Endothelial cell of umbilical vein (primary cell): ENCODE measurements around the gene TXNDC17. TPM values are rescaled to one million over a fixed set of nuclear protein-coding genes. Genes with fewer than 3 reads are reported as not detected.

Experiments used
- BruUV-seq: library from RNA; stranded (reverse); fragments of 400-500 nt; replicated peaks from 2 replicates; lab custom pipeline; 2021; lab: Mats Ljungman, UMichigan
- CTCF ChIA-PET: fragments of 300-600, 350-600 bp; sonication (Branson Sonifier 250); formaldehyde crosslinking; loops from one replicate; lab custom pipeline; 2021; ENCODE audit warnings: antibody characterized with exemption, inconsistent platforms; lab: Charles Lee
- POLR2A ChIA-PET: fragments of 300-600, 350-600 bp; sonication (Branson Sonifier 250); formaldehyde crosslinking; loops from one replicate; lab custom pipeline; 2021; ENCODE audit warnings: antibody characterized with exemption, inconsistent platforms; lab: Charles Lee
- DNase-seq: peaks from one replicate; pipeline ENCODE4 v3.0.0-alpha.2; 2011; ENCODE audit warnings: low read depth, low spot score
- FAIRE-seq: peaks from 2 replicates; lab custom pipeline; 2011; peaks lifted over from hg19 to GRCh38; lab: Jason Lieb, UNC
- H2AFZ ChIP-seq: 2 replicates; pipeline ENCODE4 v1.6.0; 2012; ENCODE audit warnings: low read depth, low read length, control low read depth, inconsistent platforms
- H3K27ac ChIP-seq: 2 replicates; pipeline ENCODE4 v1.5.1; 2011; ENCODE audit warnings: low read depth, mild to moderate bottlenecking, control low read depth, low read length, moderate library complexity; ENCODE audit not compliant: insufficient read depth
- H3K27me3 ChIP-seq, 2 experiments: 2 replicates each; pipeline versions ENCODE4 v1.6.0 to v1.6.1; 2011; ENCODE audit warnings: low read length in 2 of 2, mixed read lengths in 1 of 2; ENCODE audit not compliant: control insufficient read depth in 2 of 2, insufficient read depth in 2 of 2
- H3K36me3 ChIP-seq, 2 experiments: 2 replicates in 1 of 2; 3 replicates in 1 of 2; pipeline ENCODE4 v1.5.1; 2011; ENCODE audit warnings: low read length in 2 of 2, mild to moderate bottlenecking in 1 of 2, moderate library complexity in 1 of 2; ENCODE audit not compliant: control insufficient read depth in 2 of 2, insufficient read depth in 2 of 2; ENCODE audit errors: extremely low read depth in 1 of 2
- H3K4me1 ChIP-seq: 3 replicates; pipeline ENCODE4 v1.5.1; 2011; ENCODE audit warnings: mild to moderate bottlenecking, low read length; ENCODE audit not compliant: control insufficient read depth, insufficient read depth; ENCODE audit errors: extremely low read depth
- H3K4me2 ChIP-seq: 2 replicates; pipeline ENCODE4 v1.6.1; 2011; ENCODE audit warnings: low read length, control low read depth, mixed read lengths; ENCODE audit not compliant: insufficient read depth
- H3K4me3 ChIP-seq, 3 experiments: fragments of 200-600 bp in 1 of 3; sonication (generic), shearing (Covaris generic) in 1 of 3; replicated peaks in 1 of 3; 2 replicates each; pipeline ENCODE4 v1.5.1; 2011 to 2016; ENCODE audit warnings: control low read depth in 3 of 3, low read length in 3 of 3, mild to moderate bottlenecking in 2 of 3, inconsistent platforms in 1 of 3, low read depth in 1 of 3, moderate library complexity in 1 of 3; ENCODE audit not compliant: insufficient read depth in 1 of 3
- H3K79me2 ChIP-seq: 2 replicates; pipeline ENCODE4 v1.6.0; 2012; ENCODE audit warnings: low read length, inconsistent platforms; ENCODE audit not compliant: control insufficient read depth, insufficient read depth
- H3K9ac ChIP-seq: replicated peaks from 2 replicates; pipeline ENCODE3; 2011; ENCODE audit warnings: low read length, control low read depth; ENCODE audit not compliant: insufficient read depth; ENCODE audit errors: extremely low read depth
- H3K9me1 ChIP-seq: replicated peaks from 3 replicates; pipeline ENCODE4 v1.6.0; 2011; ENCODE audit warnings: mild to moderate bottlenecking, low read length; ENCODE audit not compliant: control insufficient read depth, insufficient read depth; ENCODE audit errors: extremely low read depth
- H3K9me3 ChIP-seq: replicated peaks from 2 replicates; pipeline ENCODE4 v1.5.1; 2012; ENCODE audit warnings: low read length, inconsistent platforms; ENCODE audit not compliant: control insufficient read depth, insufficient read depth
- H4K20me1 ChIP-seq: replicated peaks from 2 replicates; pipeline ENCODE3; 2011; ENCODE audit warnings: mild to moderate bottlenecking, low read length; ENCODE audit not compliant: control insufficient read depth, insufficient read depth; ENCODE audit errors: extremely low read depth
- CTCF ChIP-seq, 2 donors: IDR thresholded peaks; 1 replicate in 1 of 2; 2 replicates in 1 of 2; pipeline ENCODE4 v1.5.1; 2011; ENCODE audit warnings: low read length in 2 of 2, mild to moderate bottlenecking in 2 of 2, moderate library complexity in 2 of 2, control low read depth in 1 of 2, inconsistent platforms in 1 of 2, low read depth in 1 of 2; ENCODE audit not compliant: insufficient read depth in 1 of 2; ENCODE audit errors: extremely low read depth in 1 of 2
- EZH2 ChIP-seq: IDR thresholded peaks from 2 replicates; pipeline ENCODE4 v1.6.1; 2012; ENCODE audit warnings: borderline replicate concordance, low read depth, mild to moderate bottlenecking, moderate library complexity, low read length, inconsistent platforms; ENCODE audit not compliant: severe bottlenecking
- FOS ChIP-seq: IDR thresholded peaks from 2 replicates; pipeline ENCODE4 v1.6.1; 2011; ENCODE audit warnings: mild to moderate bottlenecking, low read length, moderate library complexity, borderline replicate concordance; ENCODE audit not compliant: insufficient read depth
- GATA2 ChIP-seq: IDR thresholded peaks from 2 replicates; pipeline ENCODE4 v1.7.0; 2011; ENCODE audit warnings: low read depth, mild to moderate bottlenecking, moderate library complexity, mixed read lengths, low read length; ENCODE audit not compliant: insufficient read length, insufficient read depth
- JUN ChIP-seq: IDR thresholded peaks from 2 replicates; pipeline ENCODE4 v1.6.1; 2011; ENCODE audit warnings: borderline replicate concordance, low read depth; ENCODE audit not compliant: insufficient read length, insufficient read depth
- MAX ChIP-seq: IDR thresholded peaks from 2 replicates; pipeline ENCODE4 v1.6.1; 2011; ENCODE audit not compliant: insufficient read depth, insufficient read length
- MYC ChIP-seq: IDR thresholded peaks from one replicate; pipeline ENCODE4 v1.6.1; 2011; ENCODE audit warnings: mild to moderate bottlenecking, low read depth, low read length
- POLR2A ChIP-seq: IDR thresholded peaks from 2 replicates; pipeline ENCODE4 v1.6.1; 2012; ENCODE audit warnings: low read depth, mild to moderate bottlenecking, control low read depth, low read length
- POLR2AphosphoS5 ChIP-seq: IDR thresholded peaks from 2 replicates; pipeline ENCODE4 v1.6.1; 2012; ENCODE audit warnings: low read depth, mild to moderate bottlenecking, control low read depth, low read length, moderate library complexity; ENCODE audit not compliant: insufficient read depth
- dilution Hi-C: fragments of 300-500 bp; cut with MboI; formaldehyde crosslinking; loops from one replicate; pipeline ENCODE4 v1.15.0; 2019; ENCODE audit warnings: low sequenced_read_pairs; ENCODE audit not compliant: extremely low pct_ligation_motif_present
- intact Hi-C: fragments of 100-400 bp; cut with micrococcal nuclease; formaldehyde crosslinking; loops from one replicate; pipeline ENCODE4 v1.10.0; 2022
- polyA plus RNA-seq, 4 experiments: library from polyadenylated mRNA; depleted of rRNA in 3 of 4; stranded (reverse) in 3 of 4; unstranded in 1 of 4; fragments of >200 nt; gene quantifications; 2 replicates each; pipeline versions ENCODE4 v1.2.1 to v1.2.3, GENCODE V29; 2011 to 2012; ENCODE audit warnings: missing spikeins in 1 of 4
- total RNA-seq: library from RNA; stranded (reverse); gene quantifications from 2 replicates; pipeline ENCODE4 v1.2.3, GENCODE V29; 2021

TXNDC17 gene
- total and polyA plus RNA-seq, 2 donors (not counting 3 experiments of a cell fraction or from before 2014, with no cell fraction given): 101 to 297 TPM

GRCh38 chr17:6638046-6638908 lies 2.6 kb upstream of the TXNDC17 start:
- no peaks in the 10 kb centered on the region for H4K20me1 ChIP-seq
- H3K4me3 ChIP-seq: no peak overlapping the region
- intact Hi-C loops: no loop called here
- ChIA-PET POLR2A (no interaction called here), CTCF (interaction anchor here (5.2 kb wide), 1 partner anchor 165 kb away, joined by 38 read pairs; no protein-coding TSS in a partner anchor)
- H3K36me3 ChIP-seq: peaks cover under 1 to 2% of the 10 kb centered on the region in 2 experiments
- H2AFZ ChIP-seq: no peak overlapping the region
- no peak overlapping the region for H3K4me2 ChIP-seq
- no TSS peak for BruUV-seq
- DNase-seq: no peak
- dilution Hi-C loops: no loop called here
- no peak for TF ChIP-seq MAX
- H3K4me1 ChIP-seq: peaks cover 15% of the 10 kb centered on the region
- no peak for FAIRE-seq
- no peaks in the 10 kb centered on the region for H3K9me3 ChIP-seq
- no peaks in the 10 kb centered on the region for H3K27me3 ChIP-seq
- H3K79me2 ChIP-seq: peaks cover 29% of the 10 kb centered on the region
- H3K9me1 ChIP-seq: no peaks in the 10 kb centered on the region
- H3K9ac ChIP-seq: no peak overlapping the region
- no peak overlapping the region for H3K27ac ChIP-seq

- Histone ChIP-seq H3K27me3 (no peaks in the 10 kb centered on the region), H3K79me2 (peaks cover 29% of the 10 kb centered on the region), H4K20me1 (no peaks in the 10 kb centered on the region), H3K4me2 (peak overlapping the region; percentile 91), H3K4me1 (peaks cover 15% of the 10 kb centered on the region), H3K9ac (peak overlapping the region; percentile 68), H3K4me3 (peak overlapping the region; percentile 44 to 86 (median 70)), H3K36me3 (peaks cover 5% of the 10 kb centered on the region in 2 experiments), H3K9me3 (no peaks in the 10 kb centered on the region), H2AFZ (no peak overlapping the region), H3K27ac (no peak overlapping the region), H3K9me1 (no peaks in the 10 kb centered on the region)
- DNase-seq (no peak), FAIRE-seq (no peak)
- CTCF ChIA-PET: interaction anchor here (5.2 kb wide), 1 partner anchor 166 kb away, joined by 38 read pairs; no protein-coding TSS in a partner anchor
- POLR2A ChIA-PET: no interaction called here
- intact Hi-C loops: no loop called here
- dilution Hi-C loops: no loop called here
- TF ChIP-seq FOS: no peak
- no peak for TF ChIP-seq EZH2
- TF ChIP-seq MYC: no peak
- no peak for TF ChIP-seq JUN
- no peak for TF ChIP-seq POLR2A
- no peak for TF ChIP-seq MAX
- no peak for TF ChIP-seq CTCF (IDR thresholded peaks at IDR 0.05; ENCODE audit: extremely low read depth in 1 of 2, insufficient read depth in 1 of 2, low read depth in 1 of 2, low read length in 2 of 2)
- no peak for TF ChIP-seq GATA2
- TF ChIP-seq POLR2AphosphoS5: no peak
- BruUV-seq: no TSS peak
Observed at GRCh38 chr17:6639014-6639585, 1.8 kb upstream of the TXNDC17 start.
